Embryonic facial prominence (tissue), 1 donor: Measurements from ENCODE around the gene CDH13.

Experiments
- DNase-seq: peaks from one replicate; pipeline ENCODE4 v3.0.0-alpha.2; 2016; ENCODE audit errors: extremely low spot score

CDH13 gene

GRCh38 chr16:82783933-82784572, 157.3 kb downstream of the CDH13 start:
- no peak for DNase-seq

- no peak for DNase-seq
These were observed 157.8 kb downstream of the CDH13 start for GRCh38 chr16:82784573-82784968.

GRCh38 chr16:82788225-82788624, 161.5 kb downstream of the CDH13 start:
- no peak for DNase-seq

- DNase-seq = no peak
These were observed 162.2 kb downstream of the CDH13 start for GRCh38 chr16:82788919-82789318.

- no peak for DNase-seq
These were observed 165.9 kb downstream of the CDH13 start for GRCh38 chr16:82792693-82793092.

GRCh38 chr16:82793528-82794245, 166.9 kb downstream of the CDH13 start:
- DNase-seq = no peak

GRCh38 chr16:82796047-82796446, 169.3 kb downstream of the CDH13 start:
- DNase-seq = no peak

- no peak for DNase-seq
These were observed 174.6 kb downstream of the CDH13 start for GRCh38 chr16:82801361-82801760.

- DNase-seq = no peak
These were observed 179.1 kb downstream of the CDH13 start for GRCh38 chr16:82805866-82806265.

- no peak for DNase-seq
These were observed 180.5 kb downstream of the CDH13 start for GRCh38 chr16:82807311-82807710.

- DNase-seq = no peak
These were observed 181.3 kb downstream of the CDH13 start for GRCh38 chr16:82808036-82808435.

- DNase-seq = no peak
These were observed 183.3 kb downstream of the CDH13 start for GRCh38 chr16:82810077-82810476.

GRCh38 chr16:82814059-82814458, 187.3 kb downstream of the CDH13 start:
- DNase-seq = no peak

- DNase-seq = no peak
These were observed 192.5 kb downstream of the CDH13 start for GRCh38 chr16:82819286-82819685.

- no peak for DNase-seq
These were observed 194.1 kb downstream of the CDH13 start for GRCh38 chr16:82820855-82821254.

GRCh38 chr16:82824408-82824807, 197.6 kb downstream of the CDH13 start:
- no peak for DNase-seq

- DNase-seq = no peak
These were observed 202.5 kb downstream of the CDH13 start for GRCh38 chr16:82829301-82829700.

- DNase-seq = no peak
These were observed 204.2 kb downstream of the CDH13 start for GRCh38 chr16:82830944-82831343.

GRCh38 chr16:82832821-82833220, 206.1 kb downstream of the CDH13 start:
- DNase-seq = no peak

- no peak for DNase-seq
These were observed 206.7 kb downstream of the CDH13 start for GRCh38 chr16:82833378-82833993.

- no peak for DNase-seq
These were observed 207.5 kb downstream of the CDH13 start for GRCh38 chr16:82834151-82834815.

GRCh38 chr16:82835487-82836155, 208.9 kb downstream of the CDH13 start:
- DNase-seq = no peak
